Suprapubic skin (tissue), 4 donors: ENCODE measurements around the gene EIF1AD. TPM values are rescaled to one million over a fixed set of nuclear protein-coding genes. Genes with fewer than 3 reads are reported as not detected.

Experiments
- DNase-seq, 2 donors: peaks; one replicate each; pipeline ENCODE4 v3.0.0-alpha.2; 2019; ENCODE audit warnings: low spot score in 2 of 2
- H3K27ac ChIP-seq: fragments of 200-600 bp; sonication (generic); one replicate; pipeline ENCODE4 v1.5.1; 2019
- H3K27me3 ChIP-seq: fragments of 200-600 bp; sonication (generic); one replicate; pipeline ENCODE4 v1.5.1; 2019
- H3K36me3 ChIP-seq: fragments of 200-600 bp; sonication (generic); one replicate; pipeline ENCODE4 v1.5.1; 2019
- H3K4me1 ChIP-seq: fragments of 200-600 bp; sonication (generic); one replicate; pipeline ENCODE4 v1.5.1; 2019
- H3K4me3 ChIP-seq: fragments of 200-600 bp; sonication (generic); one replicate; pipeline ENCODE4 v1.5.1; 2019; ENCODE audit warnings: mild to moderate bottlenecking
- H3K9me3 ChIP-seq: fragments of 200-600 bp; sonication (generic); one replicate; pipeline ENCODE4 v1.5.1; 2019
- CTCF ChIP-seq, 2 donors: fragments of 200-600 bp in 1 of 2; fragments of 450-650 bp in 1 of 2; sonication (generic) in 1 of 2; IDR thresholded peaks; one replicate each; pipeline ENCODE4 v1.5.1; 2016 to 2019; ENCODE audit warnings: antibody characterized with exemption in 2 of 2, mild to moderate bottlenecking in 1 of 2, moderate library complexity in 1 of 2
- EP300 ChIP-seq: sonication (generic); formaldehyde crosslinking; IDR thresholded peaks from one replicate; pipeline ENCODE4 v1.6.1; 2017; ENCODE audit warnings: antibody characterized with exemption
- POLR2A ChIP-seq, 2 donors: fragments of 450-650 bp; IDR thresholded peaks; one replicate each; pipeline ENCODE4 v1.6.1; 2017; ENCODE audit warnings: antibody characterized with exemption in 2 of 2, mild to moderate bottlenecking in 2 of 2, moderate library complexity in 2 of 2
- POLR2AphosphoS5 ChIP-seq, 3 donors: sonication (generic); formaldehyde crosslinking; IDR thresholded peaks; one replicate each; pipeline ENCODE4 v1.6.1; 2017; ENCODE audit warnings: antibody characterized with exemption in 3 of 3
- WGBS: methylation state at CpG from one replicate; pipeline ENCODE4 v1.1.5; 2018; 5-methylcytosine and 5-hydroxymethylcytosine counted together
- total RNA-seq, 4 donors: library from RNA; depleted of rRNA; stranded (reverse); fragments of >200 nt; gene quantifications; one replicate each; pipeline ENCODE4 v1.1.0, GENCODE V29; 2016

Gene EIF1AD
- total RNA-seq, 4 donors from 2014 or later, result 51.8 to 61.6 (median 55.9) TPM

- DNase-seq, result no peak
- Histone ChIP-seq H3K27ac (no peak overlapping the region), H3K4me1 (peaks cover 2% of the 10 kb centered on the region), H3K4me3 (no peak overlapping the region), H3K36me3 (no peaks in the 10 kb centered on the region), H3K27me3 (no peaks in the 10 kb centered on the region), H3K9me3 (no peaks in the 10 kb centered on the region)
- no peak for TF ChIP-seq EP300
- no peak for TF ChIP-seq CTCF (IDR thresholded peaks at IDR 0.05)
- no peak for TF ChIP-seq POLR2AphosphoS5 (IDR thresholded peaks at IDR 0.05)
- no peak for TF ChIP-seq POLR2A (IDR thresholded peaks at IDR 0.05)
- WGBS, result 88% methylated on average over 12 of the region's 12 CpGs
Measured at GRCh38 chr11:65947603-65948125, 54.3 kb downstream of the EIF1AD start.

- H3K9me3 ChIP-seq, result no peaks in the 10 kb centered on the region
- no peaks in the 10 kb centered on the region for H3K36me3 ChIP-seq
- H3K27me3 ChIP-seq, result no peaks in the 10 kb centered on the region
- H3K27ac ChIP-seq, result no peak overlapping the region
- 71% methylated on average over 11 of the region's 13 CpGs for WGBS
- DNase-seq, result no peak
- TF ChIP-seq EP300, result no peak
- no peak for TF ChIP-seq POLR2AphosphoS5 (IDR thresholded peaks at IDR 0.05)
- TF ChIP-seq CTCF (IDR thresholded peaks at IDR 0.05), result no peak
- no peak for TF ChIP-seq POLR2A (IDR thresholded peaks at IDR 0.05)
- peaks cover under 1% of the 10 kb centered on the region for H3K4me1 ChIP-seq
- no peak overlapping the region for H3K4me3 ChIP-seq
Measured at GRCh38 chr11:65947133-65947532, 54.8 kb downstream of the EIF1AD start.

GRCh38 chr11:65946655-65947054, 55.3 kb downstream of the EIF1AD start:
- Histone ChIP-seq H3K4me1 (no peaks in the 10 kb centered on the region), H3K27ac (no peak overlapping the region), H3K27me3 (no peaks in the 10 kb centered on the region), H3K9me3 (no peaks in the 10 kb centered on the region), H3K4me3 (no peak overlapping the region), H3K36me3 (no peaks in the 10 kb centered on the region)
- DNase-seq, result no peak
- TF ChIP-seq POLR2A (IDR thresholded peaks at IDR 0.05), result no peak
- TF ChIP-seq CTCF (IDR thresholded peaks at IDR 0.05), result no peak
- no peak for TF ChIP-seq EP300
- TF ChIP-seq POLR2AphosphoS5 (IDR thresholded peaks at IDR 0.05), result no peak
- 74% methylated on average over 3 of the region's 4 CpGs for WGBS

Other genes starting within 250 kb of the EIF1AD start
- gene AP5B1, start 221.2 kb downstream of the EIF1AD start, total RNA-seq, result 10 to 100 TPM; 26.3 to 55.9 (median 38.1) TPM
- 100 to 1,000 TPM in 2 of 4 donors, 10 to 100 TPM in 2; 64.4 to 196 (median 121) TPM for gene OVOL1, start 215.1 kb downstream of the EIF1AD start, total RNA-seq
- 1 to 10 TPM in 1 of 4 donors, under 1 TPM in 1, not detected in 2; 0.76 to 1.1 TPM for gene SNX32, start 168.2 kb downstream of the EIF1AD start, total RNA-seq
- gene CFL1, start 144.0 kb downstream of the EIF1AD start, total RNA-seq, result 100 to 1,000 TPM; 331 to 608 (median 584) TPM
- gene MUS81, start 141.7 kb downstream of the EIF1AD start, total RNA-seq, result 10 to 100 TPM; 22.8 to 46.2 (median 32.2) TPM
- gene EFEMP2, start 129.4 kb downstream of the EIF1AD start, total RNA-seq, result 10 to 100 TPM in 3 of 4 donors, 1 to 10 TPM in 1; 7.3 to 22.0 (median 13.0) TPM
- 1 to 10 TPM in 2 of 4 donors, under 1 TPM in 1, not detected in 1; 0.76 to 5.0 (median 1.4) TPM for gene CTSW, start 122.3 kb downstream of the EIF1AD start, total RNA-seq
- gene FIBP, start 113.7 kb downstream of the EIF1AD start, total RNA-seq, result 10 to 100 TPM; 46.9 to 89.3 (median 74.6) TPM
- gene CCDC85B, start 111.5 kb downstream of the EIF1AD start, total RNA-seq, result 10 to 100 TPM; 16.0 to 35.8 (median 28.0) TPM
- 100 to 1,000 TPM in 1 of 4 donors, 10 to 100 TPM in 1, 1 to 10 TPM in 2; 5.0 to 118 (median 28.9) TPM for gene FOSL1, start 101.8 kb downstream of the EIF1AD start, total RNA-seq
- 10 to 100 TPM; 17.4 to 21.6 (median 19.5) TPM for gene C11orf68, start 83.1 kb downstream of the EIF1AD start, total RNA-seq
- 10 to 100 TPM; 54.2 to 82.5 (median 68.0) TPM for gene DRAP1, start 82.7 kb downstream of the EIF1AD start, total RNA-seq
- gene TSGA10IP, start 56.7 kb downstream of the EIF1AD start, total RNA-seq, result not detected
- 10 to 100 TPM; 21.1 to 56.6 (median 26.1) TPM for gene SART1, start 40.4 kb downstream of the EIF1AD start, total RNA-seq
- gene BANF1, start 346 bp upstream of the EIF1AD start, total RNA-seq, result 10 to 100 TPM; 32.1 to 54.2 (median 42.6) TPM
- 1,000 to 10,000 TPM in 2 of 4 donors, 100 to 1,000 TPM in 1, 10 to 100 TPM in 1; 48.8 to 2,556 (median 968) TPM for gene CST6, start 9.9 kb upstream of the EIF1AD start, total RNA-seq
- gene CATSPER1, start 24.3 kb upstream of the EIF1AD start, total RNA-seq, result not detected
- gene GAL3ST3, start 47.0 kb upstream of the EIF1AD start, total RNA-seq, result not detected
- 100 to 1,000 TPM; 117 to 175 (median 149) TPM for gene SF3B2, start 50.2 kb upstream of the EIF1AD start, total RNA-seq
- gene PACS1, start 68.1 kb upstream of the EIF1AD start, total RNA-seq, result 10 to 100 TPM; 30.5 to 78.6 (median 41.8) TPM